GM19452 (cell line): ENCODE results near the gene GLT1D1.

ENCODE experiments used
- ATAC-seq: cut with Tn5 transposase; IDR thresholded peaks from one replicate; pipeline ENCODE4 v1.9.1; 2021; ENCODE audit not compliant: unreplicated experiment

The GLT1D1 gene

DNA sequence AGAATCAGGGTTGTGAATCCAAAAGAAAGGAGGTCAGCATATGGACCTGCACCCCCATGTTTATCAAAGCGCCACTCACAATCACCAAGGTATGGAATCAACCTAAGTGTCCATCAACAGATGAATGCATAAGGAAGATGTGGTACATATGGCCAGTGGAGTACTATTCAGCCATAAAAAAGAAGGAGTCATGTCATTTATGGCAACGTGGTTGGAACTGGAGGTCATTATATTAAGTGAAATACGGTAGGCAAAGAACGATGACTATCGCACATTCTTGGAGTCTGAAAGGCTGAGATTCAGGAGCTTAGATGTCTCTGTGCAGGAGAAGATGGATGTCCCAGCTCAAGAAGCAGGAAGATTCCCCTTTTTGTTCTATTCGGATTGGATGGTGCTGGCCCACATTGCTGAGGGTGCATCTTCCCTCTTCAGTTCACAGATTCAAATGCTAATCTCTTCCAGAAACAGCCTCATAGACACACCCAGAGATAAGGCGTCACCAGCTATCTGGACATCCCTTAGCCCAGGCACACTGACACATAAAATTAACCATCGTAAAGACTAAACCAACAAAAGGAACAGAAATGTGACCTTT, 108.1 kb downstream of the GLT1D1 start:
- no peak for ATAC-seq

DNA sequence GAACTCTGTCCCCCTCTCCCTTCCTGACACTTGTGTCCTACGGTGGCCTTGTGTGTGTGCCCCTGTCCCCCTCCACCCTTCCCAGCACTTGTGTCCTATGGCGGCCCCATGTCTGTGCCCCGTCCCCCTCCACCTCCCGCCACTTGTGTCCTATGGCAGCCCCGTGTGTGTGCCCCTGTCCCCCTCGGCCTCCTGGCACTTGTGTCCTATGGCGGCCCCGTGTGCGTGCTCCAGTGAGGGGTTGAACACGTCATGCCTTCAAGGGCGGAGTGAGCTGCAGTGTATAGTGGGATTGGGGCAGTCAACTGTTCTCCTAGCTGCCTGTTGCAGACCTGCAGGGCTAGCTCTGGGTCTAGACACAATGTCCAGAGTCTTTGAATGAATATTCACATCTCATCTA, 108.7 kb downstream of the GLT1D1 start:
- no peak for ATAC-seq

DNA sequence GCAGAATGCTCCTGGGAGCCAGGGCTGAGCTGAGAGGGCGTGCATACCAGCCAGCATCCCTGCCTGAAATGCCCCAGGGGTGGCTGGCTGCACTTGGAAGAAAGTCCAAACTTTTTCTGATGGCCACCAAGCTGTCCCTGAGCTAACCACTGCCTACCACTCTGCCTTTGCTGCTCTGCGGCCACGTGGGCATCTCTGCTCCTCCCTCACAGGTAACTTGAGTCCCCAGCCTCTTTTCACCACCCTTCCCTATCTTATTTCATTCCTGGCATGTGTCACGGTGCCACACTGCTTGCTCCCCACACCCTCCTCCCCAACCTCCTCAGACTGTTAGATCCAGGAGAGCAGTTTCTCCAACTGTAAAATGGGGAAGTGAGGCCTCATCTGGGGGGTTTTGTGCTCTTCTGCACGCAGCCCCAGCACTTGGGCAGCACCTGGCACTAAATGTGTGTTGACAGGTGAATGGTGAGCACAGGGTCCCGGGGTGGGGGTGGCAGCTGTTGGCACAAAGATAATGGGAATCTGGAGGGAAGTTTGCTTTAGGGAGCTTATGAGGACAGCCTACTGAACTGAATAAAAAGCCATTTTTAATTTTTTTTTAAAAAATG, 113.0 kb downstream of the GLT1D1 start:
- no peak for ATAC-seq

GRCh38 chr12:128968668-128969067, 115.4 kb downstream of the GLT1D1 start:
- ATAC-seq = no peak

GRCh38 chr12:128969480-128970055, 116.3 kb downstream of the GLT1D1 start:
- ATAC-seq = peak; percentile 88

- no peak for ATAC-seq
Observed at GRCh38 chr12:128970110-128970509, 116.8 kb downstream of the GLT1D1 start.

DNA sequence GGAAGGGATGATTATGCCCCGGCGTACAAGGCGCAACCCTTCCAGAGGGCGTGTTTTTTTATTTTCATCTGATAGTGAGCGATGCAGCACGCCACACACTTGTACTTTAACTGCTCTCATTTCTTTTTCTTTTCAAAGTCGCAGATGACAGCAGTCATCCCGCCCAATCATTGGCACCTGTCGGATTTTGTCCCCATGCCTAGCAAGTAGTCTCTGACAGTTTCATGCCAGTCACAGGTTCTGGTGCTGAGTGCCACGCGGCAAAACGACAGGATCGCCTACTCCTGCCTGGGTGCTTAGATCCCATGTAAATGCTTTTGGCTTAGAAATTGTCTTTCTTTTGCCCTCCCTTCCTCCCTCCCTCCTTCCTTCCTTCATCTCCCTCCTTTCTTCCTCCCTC, 117.7 kb downstream of the GLT1D1 start:
- ATAC-seq = no peak

GRCh38 chr12:128971802-128972201, 118.5 kb downstream of the GLT1D1 start:
- no peak for ATAC-seq

- no peak for ATAC-seq
Observed at GRCh38 chr12:128973883-128974681, 120.8 kb downstream of the GLT1D1 start.

GRCh38 chr12:128974881-128975280, 121.6 kb downstream of the GLT1D1 start:
- ATAC-seq = no peak

GRCh38 chr12:128976120-128976738, 123.0 kb downstream of the GLT1D1 start:
- no peak for ATAC-seq

GRCh38 chr12:128977441-128977840, 124.2 kb downstream of the GLT1D1 start:
- no peak for ATAC-seq

- no peak for ATAC-seq
Observed at GRCh38 chr12:128978067-128978466, 124.8 kb downstream of the GLT1D1 start.

DNA sequence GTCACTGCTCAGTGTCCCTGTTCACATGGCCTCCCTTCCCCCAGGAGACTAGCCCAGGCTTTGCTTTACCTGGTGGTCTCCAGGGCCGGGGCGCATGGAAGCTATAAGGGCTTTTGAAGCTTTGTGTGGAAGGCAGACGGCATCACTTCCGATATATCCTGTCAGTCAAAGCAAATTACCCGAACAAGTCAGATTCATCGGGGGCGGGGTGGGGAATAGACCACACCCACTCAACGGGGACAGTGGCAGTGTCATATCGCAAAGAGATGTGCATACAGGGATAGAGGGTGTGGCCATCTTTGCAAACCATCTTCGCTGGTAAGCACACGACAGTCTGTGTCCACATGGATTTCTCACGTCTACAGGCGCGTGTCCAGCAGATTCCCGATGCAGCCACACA, 127.3 kb downstream of the GLT1D1 start:
- ATAC-seq = no peak

- ATAC-seq = no peak
Observed at GRCh38 chr12:128981971-128982533, 128.8 kb downstream of the GLT1D1 start.

DNA sequence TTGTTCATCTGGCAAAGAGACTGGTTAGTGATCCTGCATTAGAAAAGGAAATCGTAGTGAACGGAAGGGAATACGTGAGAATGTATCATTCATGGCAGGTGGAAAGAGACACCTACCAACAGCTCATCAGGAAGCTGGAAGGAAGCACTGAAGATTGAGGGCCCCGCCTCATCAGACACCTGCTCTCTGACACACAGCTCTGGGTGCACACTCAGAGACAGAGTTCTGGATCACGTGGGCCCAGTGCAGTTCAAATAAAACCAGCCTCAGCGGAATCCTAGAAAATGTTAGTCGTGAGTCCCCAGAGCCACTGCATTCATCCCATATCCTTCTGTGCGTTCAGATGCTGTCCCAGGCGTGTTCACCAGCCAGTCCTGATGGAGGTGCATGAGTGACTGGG, 129.7 kb downstream of the GLT1D1 start:
- ATAC-seq = no peak

DNA sequence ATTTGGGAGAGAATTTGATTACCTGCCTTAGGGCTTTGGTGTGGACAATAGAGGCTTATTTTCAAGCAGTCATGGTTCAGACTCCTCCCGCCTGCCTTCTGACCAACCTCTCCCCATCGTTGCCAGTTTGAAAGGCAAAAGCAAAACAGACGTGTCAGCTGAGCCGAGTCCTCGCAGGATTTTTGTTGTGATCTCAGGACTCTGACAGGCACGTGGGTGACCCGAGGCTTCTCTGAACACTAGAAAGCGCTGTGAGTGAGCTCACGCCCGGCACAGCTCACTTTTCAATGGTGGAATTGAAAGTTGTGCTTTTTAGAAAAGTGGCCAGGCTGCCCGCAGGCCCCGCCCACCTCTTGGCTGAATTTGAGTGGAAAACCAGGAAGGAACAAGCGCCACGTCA, 130.1 kb downstream of the GLT1D1 start:
- no peak for ATAC-seq

DNA sequence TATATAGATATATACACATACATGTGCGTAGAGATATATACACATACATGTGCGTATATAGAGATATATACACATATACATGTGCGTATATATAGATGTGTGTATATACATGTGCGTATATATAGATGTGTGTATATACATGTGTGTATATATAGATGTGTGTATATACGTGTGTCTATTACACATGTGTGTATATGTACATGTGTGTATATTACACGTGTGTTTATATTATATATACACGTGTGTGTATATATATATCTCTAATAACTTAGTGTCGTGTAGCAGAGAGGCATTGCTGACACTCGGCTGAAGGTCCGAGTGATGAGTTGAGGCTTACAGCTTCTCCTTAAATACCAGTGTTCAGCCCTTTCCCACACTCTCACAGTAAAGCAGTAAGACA, 133.7 kb downstream of the GLT1D1 start:
- no peak for ATAC-seq

DNA sequence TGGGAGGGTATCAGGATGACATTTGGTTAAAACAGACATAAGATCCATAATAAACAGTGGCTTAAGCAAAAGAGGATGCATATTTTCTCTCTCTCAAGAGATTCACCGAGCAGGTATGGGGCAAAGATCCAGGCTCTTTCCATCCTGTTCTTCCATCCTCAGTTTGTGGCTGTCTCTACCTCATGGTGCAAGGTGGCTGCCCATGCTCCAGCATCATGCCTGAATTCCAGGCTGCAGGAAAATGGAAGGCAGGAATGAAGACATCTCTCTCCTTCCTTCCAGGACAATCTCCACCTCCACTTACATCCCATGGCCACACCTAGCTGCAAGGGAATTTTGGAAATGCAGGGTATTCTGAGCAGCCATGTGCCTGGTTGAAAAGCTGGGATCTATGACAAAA, 136.0 kb downstream of the GLT1D1 start:
- ATAC-seq = no peak

GRCh38 chr12:128991716-128992115, 138.4 kb downstream of the GLT1D1 start:
- ATAC-seq = no peak

DNA sequence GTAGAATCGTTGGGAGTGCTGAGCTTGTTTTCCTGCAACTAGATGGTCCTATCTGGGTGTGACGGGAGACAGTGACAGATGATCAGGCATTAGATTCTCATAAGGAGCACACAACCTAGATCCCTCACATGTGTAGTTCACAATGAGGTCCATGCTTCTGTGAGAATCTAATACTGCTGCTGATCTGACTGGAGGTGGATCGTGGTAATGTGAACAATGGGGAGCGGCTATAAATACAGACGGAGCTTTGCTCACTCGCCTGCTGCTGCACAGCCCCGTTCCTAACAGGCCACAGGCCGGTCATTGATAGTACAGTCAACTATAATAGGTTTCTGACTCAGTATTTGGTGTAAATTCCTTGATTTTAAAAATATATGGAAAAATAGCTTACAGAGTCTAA, 138.8 kb downstream of the GLT1D1 start:
- no peak for ATAC-seq
